MCF 10A (cell line): ENCODE measurements around the gene BACH2. TPM values are rescaled to one million over a fixed set of nuclear protein-coding genes. Genes with fewer than 3 reads are reported as not detected.
A peak's percentile ranks its signal among the peaks of the same experiment; 100 is the strongest.
"Not testable (repeated sequence)": the region's sequence is repeated elsewhere in the genome, so short reads cannot be mapped to it uniquely, and the experiment has no call there.

Experiments
- BruUV-seq: library from RNA; stranded (reverse); fragments of 400-500 nt; replicated peaks from 2 replicates; lab custom pipeline; 2021; lab: Mats Ljungman, UMichigan
- CTCF ChIA-PET: fragments of 300-600 bp; sonication (Branson Sonifier 250); formaldehyde crosslinking; extraction: SDS; loops from one replicate; lab custom pipeline; 2021; ENCODE audit warnings: antibody characterized with exemption, inconsistent platforms; lab: Yijun Ruan, JAX
- POLR2A ChIA-PET: fragments of 300-600, 350-650 bp; sonication (Branson Sonifier 250); formaldehyde crosslinking; extraction: SDS; loops from one replicate; lab custom pipeline; 2020; ENCODE audit warnings: antibody characterized with exemption, inconsistent platforms; lab: Yijun Ruan, JAX
- DNase-seq: peaks from one replicate; pipeline ENCODE4 v3.0.0-alpha.2; 2018; ENCODE audit not compliant: unreplicated experiment
- H3K27ac Mint-ChIP-seq: one replicate; pipeline ENCODE4 v1.8.0; 2022; ENCODE audit warnings: mild to moderate bottlenecking, low read depth, mixed read lengths; ENCODE audit not compliant: unreplicated experiment
- H3K27me3 Mint-ChIP-seq: one replicate; pipeline ENCODE4 v1.8.0; 2022; ENCODE audit warnings: mixed read lengths; ENCODE audit not compliant: insufficient read depth, unreplicated experiment
- H3K36me3 Mint-ChIP-seq: one replicate; pipeline ENCODE4 v1.8.0; 2022; ENCODE audit warnings: mild to moderate bottlenecking, moderate library complexity, mixed read lengths; ENCODE audit not compliant: insufficient read depth, unreplicated experiment
- H3K4me1 Mint-ChIP-seq: one replicate; pipeline ENCODE4 v1.8.0; 2022; ENCODE audit warnings: mixed read lengths; ENCODE audit not compliant: insufficient read depth, unreplicated experiment
- H3K4me3 Mint-ChIP-seq: one replicate; pipeline ENCODE4 v1.8.0; 2022; ENCODE audit warnings: mild to moderate bottlenecking, moderate library complexity, mixed read lengths; ENCODE audit not compliant: unreplicated experiment
- H3K9me3 Mint-ChIP-seq: one replicate; pipeline ENCODE4 v1.8.0; 2022; ENCODE audit warnings: mixed read lengths; ENCODE audit not compliant: unreplicated experiment
- CTCF ChIP-seq: fragments of 200-600 bp; IDR thresholded peaks from one replicate; pipeline ENCODE4 v1.8.0; 2022; ENCODE audit warnings: antibody characterized with exemption, mild to moderate bottlenecking; ENCODE audit not compliant: unreplicated experiment
- intact Hi-C: fragments of 100-400 bp; cut with micrococcal nuclease; formaldehyde crosslinking; loops from 2 replicates; pipeline ENCODE4 v1.14.1; 2022
- total RNA-seq: library from RNA; stranded (reverse); gene quantifications from 2 replicates; pipeline ENCODE4 v1.2.3, GENCODE V29; 2022

Gene BACH2
- total RNA-seq, 1 experiment from 2014 or later, result 9.9 TPM

- H3K4me3 Mint-ChIP-seq, result no peak overlapping the region
- H3K36me3 Mint-ChIP-seq, result no peaks in the 10 kb centered on the region
- H3K9me3 Mint-ChIP-seq, result no peaks in the 10 kb centered on the region
- H3K4me1 Mint-ChIP-seq, result no peaks in the 10 kb centered on the region
- POLR2A ChIA-PET, result no interaction called here
- TF ChIP-seq CTCF, result no peak
- intact Hi-C loops, result no loop called here
- BruUV-seq, result no TSS peak
- no peaks in the 10 kb centered on the region for H3K27me3 Mint-ChIP-seq
- no peak overlapping the region for H3K27ac Mint-ChIP-seq
- CTCF ChIA-PET, result no interaction called here
- DNase-seq, result no peak
Measured at GRCh38 chr6:90209527-90209926, 87.1 kb downstream of the BACH2 start.

GRCh38 chr6:90208690-90209089, 88.0 kb downstream of the BACH2 start:
- intact Hi-C loops, CTCF ChIA-PET, H3K9me3 Mint-ChIP-seq, BruUV-seq, POLR2A ChIA-PET, H3K36me3 Mint-ChIP-seq, H3K27ac Mint-ChIP-seq, H3K27me3 Mint-ChIP-seq, H3K4me1 Mint-ChIP-seq, H3K4me3 Mint-ChIP-seq, DNase-seq: not testable (repeated sequence)

DNA sequence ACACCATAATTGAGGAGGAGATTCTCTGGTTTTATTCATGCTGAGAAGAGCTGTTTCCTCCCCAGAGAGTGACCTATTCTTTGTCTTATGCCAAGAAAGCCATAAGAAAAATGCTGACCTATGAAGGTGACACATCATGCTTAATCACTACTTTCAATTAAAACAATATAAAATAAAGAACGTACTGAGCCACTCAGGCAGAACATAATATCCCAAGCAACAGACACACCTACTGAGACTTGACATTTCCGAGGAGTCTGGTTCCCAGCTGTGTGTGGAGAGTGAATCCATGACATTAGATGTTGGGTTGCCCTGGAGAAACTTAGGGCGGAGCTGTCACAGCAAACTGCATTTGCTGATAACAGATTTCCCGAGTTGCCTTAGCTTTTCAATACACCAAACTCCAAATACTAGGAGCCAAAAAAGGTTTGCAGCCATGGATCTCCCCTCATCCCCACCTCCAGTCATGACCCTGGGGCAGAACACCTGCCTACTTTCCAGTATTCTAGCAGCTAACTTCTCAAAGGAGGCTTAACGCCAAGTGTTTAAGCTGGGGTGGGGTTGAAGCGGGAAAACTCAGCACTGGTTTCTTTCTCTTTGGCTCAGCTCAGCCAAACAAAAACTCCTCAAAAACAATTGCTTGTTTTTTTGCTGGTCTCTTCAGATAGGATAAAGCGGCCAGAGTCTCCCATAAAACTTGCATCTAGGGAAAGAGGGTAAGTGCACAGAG, 92.2 kb downstream of the BACH2 start:
- Mint-ChIP-seq H3K4me1 (peaks cover 8% of the 10 kb centered on the region), H3K9me3 (no peaks in the 10 kb centered on the region), H3K27ac (no peak overlapping the region), H3K4me3 (no peak overlapping the region), H3K27me3 (no peaks in the 10 kb centered on the region), H3K36me3 (no peaks in the 10 kb centered on the region)
- no TSS peak for BruUV-seq
- ChIA-PET CTCF (interaction anchor here (0.7 to 1.4 kb wide), 8 partner anchors 10 to 355 kb away, joined by 3 to 5 read pairs (median 4); no protein-coding TSS in a partner anchor), POLR2A (interaction anchor here (0.7 to 2.2 kb wide), 7 partner anchors 10 to 204 kb away, joined by 3 to 25 read pairs (median 5); no protein-coding TSS in a partner anchor)
- peak; percentile 20 for DNase-seq
- TF ChIP-seq CTCF, result no peak
- intact Hi-C loops, result no loop called here

- Mint-ChIP-seq H3K9me3 (no peaks in the 10 kb centered on the region), H3K4me3 (no peak overlapping the region), H3K36me3 (no peaks in the 10 kb centered on the region), H3K27ac (no peak overlapping the region), H3K4me1 (peaks cover 8% of the 10 kb centered on the region), H3K27me3 (no peaks in the 10 kb centered on the region)
- TF ChIP-seq CTCF, result no peak
- no peak for DNase-seq
- BruUV-seq, result no TSS peak
- intact Hi-C loops, result no loop called here
- CTCF ChIA-PET, result interaction anchor here (0.7 to 1.4 kb wide), 6 partner anchors 14 to 356 kb away, joined by 3 to 5 read pairs (median 4); no protein-coding TSS in a partner anchor
- POLR2A ChIA-PET, result interaction anchor here (0.7 to 2.2 kb wide), 5 partner anchors 9 to 115 kb away, joined by 3 to 25 read pairs (median 5); no protein-coding TSS in a partner anchor
Measured at GRCh38 chr6:90203672-90204071, 93.0 kb downstream of the BACH2 start.
